Neutrophil (primary cell): ENCODE results near the gene UPB1.

ENCODE experiments used
- H3K27ac ChIP-seq: fragments of 200-600 bp; sonication (generic); 2 replicates; pipeline ENCODE4 v1.5.1; 2016; ENCODE audit warnings: mild to moderate bottlenecking, moderate library complexity
- H3K27me3 ChIP-seq: fragments of 200-600 bp; sonication (generic); 2 replicates; pipeline ENCODE4 v1.6.0; 2016; ENCODE audit warnings: mild to moderate bottlenecking
- H3K36me3 ChIP-seq: fragments of 200-600 bp; sonication (generic); 2 replicates; pipeline ENCODE4 v1.5.1; 2017
- H3K4me1 ChIP-seq, 2 experiments: fragments of 200-600 bp in 1 of 2; sonication (generic) in 1 of 2; 1 replicate in 1 of 2; 2 replicates in 1 of 2; pipeline versions ENCODE4 v1.5.1 to v1.6.1; 2013 to 2016; ENCODE audit warnings: low read depth in 1 of 2, low read length in 1 of 2, mild to moderate bottlenecking in 1 of 2, moderate library complexity in 1 of 2; ENCODE audit not compliant: control insufficient read depth in 1 of 2, insufficient read depth in 1 of 2
- H3K4me3 ChIP-seq, 2 experiments: fragments of 200-600 bp in 1 of 2; sonication (generic) in 1 of 2; 1 replicate in 1 of 2; 2 replicates in 1 of 2; pipeline ENCODE4 v1.5.1; 2013 to 2016; ENCODE audit warnings: low read depth in 1 of 2, low read length in 1 of 2, mild to moderate bottlenecking in 1 of 2, moderate library complexity in 1 of 2
- H3K9me3 ChIP-seq: fragments of 200-600 bp; sonication (generic); 2 replicates; pipeline ENCODE4 v1.5.1; 2016
- TF ChIP-seq, protein P1 (sequence below): fragments of 200-600 bp; sonication (generic); IDR thresholded peaks from 2 replicates; pipeline ENCODE4 v1.5.1; 2016; ENCODE audit warnings: antibody characterized with exemption

The UPB1 gene

DNA sequence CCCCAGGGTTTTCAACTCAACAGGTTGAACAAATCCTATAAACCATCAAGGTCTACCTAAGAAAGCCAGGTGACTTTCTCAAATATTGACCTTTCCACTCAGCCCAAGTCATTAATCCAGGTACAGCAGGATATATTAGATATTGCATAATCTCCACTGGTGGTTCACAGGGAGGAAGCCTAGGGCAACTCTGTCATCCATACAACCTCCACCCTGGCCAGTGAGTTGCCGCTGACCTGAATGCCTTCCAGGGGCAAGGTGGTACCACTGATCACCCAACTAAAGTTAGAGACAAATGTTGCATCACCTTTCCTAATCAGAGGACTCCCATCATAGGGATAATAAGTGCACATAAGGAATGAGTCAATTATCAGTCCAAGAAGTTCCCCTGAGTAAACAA, 36.9 kb downstream of the UPB1 start:
- TF ChIP-seq, protein P1, sequence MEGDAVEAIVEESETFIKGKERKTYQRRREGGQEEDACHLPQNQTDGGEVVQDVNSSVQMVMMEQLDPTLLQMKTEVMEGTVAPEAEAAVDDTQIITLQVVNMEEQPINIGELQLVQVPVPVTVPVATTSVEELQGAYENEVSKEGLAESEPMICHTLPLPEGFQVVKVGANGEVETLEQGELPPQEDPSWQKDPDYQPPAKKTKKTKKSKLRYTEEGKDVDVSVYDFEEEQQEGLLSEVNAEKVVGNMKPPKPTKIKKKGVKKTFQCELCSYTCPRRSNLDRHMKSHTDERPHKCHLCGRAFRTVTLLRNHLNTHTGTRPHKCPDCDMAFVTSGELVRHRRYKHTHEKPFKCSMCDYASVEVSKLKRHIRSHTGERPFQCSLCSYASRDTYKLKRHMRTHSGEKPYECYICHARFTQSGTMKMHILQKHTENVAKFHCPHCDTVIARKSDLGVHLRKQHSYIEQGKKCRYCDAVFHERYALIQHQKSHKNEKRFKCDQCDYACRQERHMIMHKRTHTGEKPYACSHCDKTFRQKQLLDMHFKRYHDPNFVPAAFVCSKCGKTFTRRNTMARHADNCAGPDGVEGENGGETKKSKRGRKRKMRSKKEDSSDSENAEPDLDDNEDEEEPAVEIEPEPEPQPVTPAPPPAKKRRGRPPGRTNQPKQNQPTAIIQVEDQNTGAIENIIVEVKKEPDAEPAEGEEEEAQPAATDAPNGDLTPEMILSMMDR, result no peak
- H3K36me3 ChIP-seq, result peaks cover 29% of the 10 kb centered on the region
- no peaks in the 10 kb centered on the region for H3K4me1 ChIP-seq
- H3K27ac ChIP-seq, result no peak overlapping the region
- H3K27me3 ChIP-seq, result no peaks in the 10 kb centered on the region
- H3K9me3 ChIP-seq, result no peaks in the 10 kb centered on the region
- no peak overlapping the region for H3K4me3 ChIP-seq

DNA sequence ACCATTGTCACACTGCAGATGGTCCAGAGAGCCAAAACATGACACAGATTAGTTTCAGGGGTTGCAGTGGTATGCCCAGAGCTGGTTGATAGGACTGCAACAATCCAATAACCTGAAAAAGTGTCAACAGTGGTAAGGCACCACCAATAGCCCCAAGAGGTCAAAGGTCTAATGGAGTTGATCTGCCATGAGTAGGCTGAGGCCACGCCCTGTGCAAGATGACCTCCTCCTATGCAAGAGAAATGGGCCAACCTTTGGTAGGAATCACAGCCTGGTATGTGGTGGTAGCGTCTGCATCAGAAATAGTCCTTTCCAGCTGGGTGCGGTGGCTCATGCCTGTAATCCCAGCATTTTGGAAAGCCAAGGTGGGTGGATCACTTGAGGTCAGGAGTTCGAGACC, 40.2 kb downstream of the UPB1 start:
- H3K4me1 ChIP-seq, result peaks cover 0 to 1% of the 10 kb centered on the region in 2 experiments
- TF ChIP-seq, protein P1, result no peak
- H3K4me3 ChIP-seq, result no peak overlapping the region
- no peaks in the 10 kb centered on the region for H3K27me3 ChIP-seq
- no peaks in the 10 kb centered on the region for H3K9me3 ChIP-seq
- peaks cover 38% of the 10 kb centered on the region for H3K36me3 ChIP-seq
- H3K27ac ChIP-seq, result no peak overlapping the region

DNA sequence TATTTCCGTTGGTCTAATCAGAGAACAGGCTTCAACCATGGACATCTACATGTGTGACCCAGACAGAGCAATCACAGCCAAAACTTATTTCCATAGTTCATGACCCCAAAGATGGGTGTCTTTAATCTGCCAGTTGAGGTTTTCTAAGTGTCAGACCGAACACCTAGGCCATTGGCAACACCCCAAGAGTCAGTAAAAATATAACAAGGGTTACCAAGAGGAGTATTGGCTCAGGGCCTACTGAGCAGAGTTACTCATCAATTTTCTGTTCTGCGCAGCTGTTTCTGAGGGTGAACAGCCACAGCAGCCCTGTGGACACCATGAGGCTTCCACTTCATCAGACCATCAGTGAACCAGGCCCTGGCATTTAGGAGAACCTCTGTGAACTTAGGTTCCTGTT, 41.0 kb downstream of the UPB1 start:
- H3K27me3 ChIP-seq, result no peaks in the 10 kb centered on the region
- H3K27ac ChIP-seq, result no peak overlapping the region
- peaks cover 45% of the 10 kb centered on the region for H3K36me3 ChIP-seq
- no peak overlapping the region for H3K4me3 ChIP-seq
- no peaks in the 10 kb centered on the region for H3K9me3 ChIP-seq
- TF ChIP-seq, protein P1, result no peak
- H3K4me1 ChIP-seq, result peaks cover 7 to 8% of the 10 kb centered on the region in 2 experiments

DNA sequence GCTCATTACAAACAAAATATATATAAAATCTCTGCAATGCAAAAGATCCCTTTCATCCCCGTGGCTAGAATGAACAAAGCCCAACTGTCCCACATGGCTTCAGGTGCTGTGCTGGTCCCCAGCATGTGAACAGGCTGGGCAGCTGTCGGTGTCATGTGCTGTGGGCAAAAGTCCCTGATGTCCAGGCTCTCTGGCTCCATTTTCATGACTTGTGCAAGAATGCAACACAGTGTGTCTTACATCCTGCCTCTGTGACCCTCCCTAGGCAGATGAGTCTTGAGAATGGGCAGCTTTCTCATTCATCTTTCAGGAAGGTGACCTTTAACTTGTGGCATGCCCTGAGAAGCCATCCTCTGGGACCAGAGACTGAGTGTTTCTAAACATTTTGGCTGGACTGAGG, 45.3 kb downstream of the UPB1 start:
- peaks cover 76% of the 10 kb centered on the region for H3K36me3 ChIP-seq
- TF ChIP-seq, protein P1, result no peak

DNA sequence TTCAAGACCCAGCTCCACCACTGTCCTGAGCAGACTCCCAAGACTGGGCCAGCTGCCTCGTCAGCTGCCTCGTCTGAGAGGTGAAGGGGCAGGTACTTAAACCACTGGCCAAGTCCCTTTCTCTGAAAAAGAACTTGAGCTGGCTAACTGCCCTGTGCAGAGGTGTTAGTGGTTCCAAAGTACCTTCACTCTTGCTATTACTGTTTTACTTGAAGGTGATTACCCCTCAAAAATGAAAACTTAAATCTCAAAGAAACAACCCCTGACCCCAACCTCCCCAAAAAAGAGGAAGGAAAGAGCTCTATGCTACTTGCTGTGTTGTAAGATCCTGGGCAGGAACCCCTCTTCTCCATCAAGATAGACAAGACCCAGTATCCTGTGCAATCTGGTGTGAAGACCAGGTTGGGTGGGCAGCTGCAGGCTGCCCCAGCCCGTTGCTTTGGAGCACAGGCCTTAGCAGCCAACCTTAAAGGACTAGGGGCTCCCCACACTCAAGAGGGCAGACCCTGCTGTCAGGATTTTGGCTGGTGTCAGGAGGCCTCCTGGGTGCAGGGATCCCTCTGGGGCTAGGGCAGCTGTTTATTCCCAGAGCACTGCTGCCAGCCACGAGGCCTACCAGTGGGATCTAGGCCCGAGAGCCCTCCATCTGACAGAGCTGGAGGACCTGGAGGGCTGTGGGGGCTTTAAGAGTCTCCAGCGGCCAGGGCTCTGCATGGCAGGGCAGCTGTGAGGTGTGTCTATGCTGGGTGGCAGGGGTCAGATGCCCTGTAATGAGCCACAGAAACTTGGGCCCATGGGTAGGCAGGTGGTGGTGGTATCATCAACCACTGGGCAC, 46.8 kb downstream of the UPB1 start:
- H3K36me3 ChIP-seq, result peaks cover 77% of the 10 kb centered on the region

More for the DNA sequence above, 45.3 kb downstream of the UPB1 start:
- no peaks in the 10 kb centered on the region for H3K27me3 ChIP-seq
- no peaks in the 10 kb centered on the region for H3K9me3 ChIP-seq
- H3K4me3 ChIP-seq, result no peak overlapping the region
- peaks cover 31 to 33% of the 10 kb centered on the region in 2 experiments for H3K4me1 ChIP-seq
- peak overlapping the region; percentile 92 for H3K27ac ChIP-seq

More for the DNA sequence above, 46.8 kb downstream of the UPB1 start:
- H3K27me3 ChIP-seq, result no peaks in the 10 kb centered on the region
- H3K4me1 ChIP-seq, result peaks cover 31 to 33% of the 10 kb centered on the region in 2 experiments
- peak overlapping the region; percentile 92 for H3K27ac ChIP-seq
- H3K9me3 ChIP-seq, result no peaks in the 10 kb centered on the region
- H3K4me3 ChIP-seq, result peak overlapping the region; percentile 33 to 42
- TF ChIP-seq, protein P1, result no peak
